Gastrocnemius medialis (tissue), 4 donors: ENCODE results near the gene CSRP2. TPM values are rescaled to one million over a fixed set of nuclear protein-coding genes. Genes with fewer than 3 reads are reported as not detected.
A peak's percentile ranks its signal among the peaks of the same experiment; 100 is the strongest.

Experiments used
- ATAC-seq, 2 donors: fragments of 150-250 bp; one replicate each; pipeline ENCODE4 v1.9.1; 2016
- DNase-seq, 2 donors: peaks; one replicate each; pipeline ENCODE4 v3.0.0-alpha.2; 2019
- H3K27ac ChIP-seq, 4 donors: fragments of 200-600 bp; sonication (generic); 1 replicate in 1 of 4; 2 replicates in 3 of 4; pipeline ENCODE4 v1.5.1; 2016 to 2018; ENCODE audit warnings: mild to moderate bottlenecking in 2 of 4, moderate library complexity in 1 of 4
- H3K27me3 ChIP-seq, 3 donors: fragments of 200-600 bp; sonication (generic) in 2 of 3; 1 replicate in 1 of 3; 2 replicates in 2 of 3; pipeline versions ENCODE4 v1.5.1 to v1.6.0; 2016 to 2019; ENCODE audit warnings: mild to moderate bottlenecking in 1 of 3, moderate library complexity in 1 of 3
- H3K36me3 ChIP-seq, 2 donors: fragments of 200-600 bp; sonication (generic) in 1 of 2; one replicate each; pipeline ENCODE4 v1.5.1; 2017 to 2018
- H3K4me1 ChIP-seq, 2 donors: fragments of 200-600 bp; sonication (generic) in 1 of 2; one replicate each; pipeline ENCODE4 v1.5.1; 2016 to 2017; ENCODE audit warnings: mild to moderate bottlenecking in 2 of 2
- H3K4me3 ChIP-seq, 4 donors: fragments of 200-600 bp; sonication (generic) in 3 of 4; 1 replicate in 1 of 4; 2 replicates in 3 of 4; pipeline ENCODE4 v1.5.1; 2016 to 2019; ENCODE audit warnings: mild to moderate bottlenecking in 2 of 4
- H3K9me3 ChIP-seq, 3 donors: fragments of 200-600 bp; sonication (generic) in 2 of 3; 1 replicate in 1 of 3; 2 replicates in 2 of 3; pipeline ENCODE4 v1.5.1; 2016 to 2019
- CTCF ChIP-seq, 5 experiments: fragments of 450-650 bp in 3 of 5; fragments of 200-600 bp in 2 of 5; sonication (generic) in 2 of 5; IDR thresholded peaks in 4 of 5; conservative IDR thresholded peaks in 1 of 5; 1 replicate in 4 of 5; 2 replicates in 1 of 5; pipeline ENCODE4 v1.5.1; 2016 to 2019; ENCODE audit warnings: antibody characterized with exemption in 5 of 5, mild to moderate bottlenecking in 3 of 5, moderate library complexity in 3 of 5
- POLR2A ChIP-seq, 2 donors: fragments of 450-650 bp; IDR thresholded peaks; one replicate each; pipeline ENCODE4 v1.6.1; 2017; ENCODE audit warnings: antibody characterized with exemption in 2 of 2, mild to moderate bottlenecking in 2 of 2, moderate library complexity in 2 of 2
- in situ Hi-C, 4 donors: fragments of 200-750 bp; cut with MboI; loops; one replicate each; pipeline versions ENCODE4 v1.15.0 to v1.8.0; 2017; ENCODE audit warnings: low sequenced_read_pairs in 4 of 4
- intact Hi-C: fragments of 100-400 bp; cut with DNase I; formaldehyde crosslinking; loops from one replicate; pipeline ENCODE4 v1.15.1; 2023; ENCODE audit warnings: low total_unique reads
- total RNA-seq, 4 donors: library from RNA; depleted of rRNA; stranded (reverse); fragments of >200 nt; gene quantifications; one replicate each; pipeline versions ENCODE4 v1.1.0 to v1.2.3, GENCODE V29; 2016

The CSRP2 gene
- total RNA-seq, 4 donors from 2014 or later, result 6.9 to 24.2 (median 12.6) TPM

GRCh38 chr12:76908303-76909017 is 29.6 kb upstream of the CSRP2 start:
- intact Hi-C loops (no loop called here), in situ Hi-C loops (no loop called here)
- Histone ChIP-seq H3K27ac (no peak overlapping the region), H3K4me3 (no peak overlapping the region), H3K9me3 (no peaks in the 10 kb centered on the region), H3K27me3 (no peaks in the 10 kb centered on the region), H3K36me3 (no peaks in the 10 kb centered on the region), H3K4me1 (no peaks in the 10 kb centered on the region)
- no peak for DNase-seq
- ATAC-seq, result no peak
- TF ChIP-seq POLR2A (IDR thresholded peaks at IDR 0.05) (no peak), CTCF (IDR thresholded peaks at IDR 0.05 in 4 of 5, conservative IDR thresholded peaks at IDR 0.05 in 1 of 5) (no peak)

GRCh38 chr12:76901628-76902380 is 23.0 kb upstream of the CSRP2 start:
- in situ Hi-C loops, result no loop called here
- Histone ChIP-seq H3K4me1 (no peaks in the 10 kb centered on the region), H3K9me3 (no peaks in the 10 kb centered on the region), H3K4me3 (no peak overlapping the region), H3K27ac (no peak overlapping the region), H3K27me3 (no peaks in the 10 kb centered on the region), H3K36me3 (no peaks in the 10 kb centered on the region)
- DNase-seq (no peak), ATAC-seq (no peak)
- no peak for TF ChIP-seq CTCF (IDR thresholded peaks at IDR 0.05 in 4 of 5, conservative IDR thresholded peaks at IDR 0.05 in 1 of 5)
- no peak for TF ChIP-seq POLR2A (IDR thresholded peaks at IDR 0.05)
- intact Hi-C loops, result no loop called here

- DNase-seq, result no peak
- intact Hi-C loops, result no loop called here
- H3K27ac ChIP-seq, result no peak overlapping the region
- H3K9me3 ChIP-seq, result no peaks in the 10 kb centered on the region
- H3K4me3 ChIP-seq, result no peak overlapping the region
- no peak for ATAC-seq
- H3K36me3 ChIP-seq, result no peaks in the 10 kb centered on the region
- TF ChIP-seq POLR2A (IDR thresholded peaks at IDR 0.05) (no peak), CTCF (IDR thresholded peaks at IDR 0.05 in 4 of 5, conservative IDR thresholded peaks at IDR 0.05 in 1 of 5) (no peak)
- H3K27me3 ChIP-seq, result no peaks in the 10 kb centered on the region
- H3K4me1 ChIP-seq, result no peaks in the 10 kb centered on the region
- in situ Hi-C loops, result no loop called here
Measured at GRCh38 chr12:76899522-76899921, 20.7 kb upstream of the CSRP2 start.

GRCh38 chr12:76898442-76898841 is 19.6 kb upstream of the CSRP2 start:
- H3K4me1 ChIP-seq, result no peaks in the 10 kb centered on the region
- H3K27me3 ChIP-seq, result no peaks in the 10 kb centered on the region
- in situ Hi-C loops (no loop called here), intact Hi-C loops (no loop called here)
- DNase-seq, result no peak
- no peak overlapping the region for H3K4me3 ChIP-seq
- no peaks in the 10 kb centered on the region for H3K36me3 ChIP-seq
- H3K9me3 ChIP-seq, result no peaks in the 10 kb centered on the region
- no peak for TF ChIP-seq CTCF (IDR thresholded peaks at IDR 0.05 in 4 of 5, conservative IDR thresholded peaks at IDR 0.05 in 1 of 5)
- TF ChIP-seq POLR2A (IDR thresholded peaks at IDR 0.05), result no peak
- H3K27ac ChIP-seq, result no peak overlapping the region
- peak in 1 of 2 donors; percentile 30 for ATAC-seq
